ENCODE data around the gene PREB. TPM values are rescaled to one million over a fixed set of nuclear protein-coding genes. Genes with fewer than 3 reads are reported as not detected.

PREB gene
- polyA plus RNA-seq, 2 of the 4 experiments (the other 2 are of a cell fraction): 58.2 to 79.9 TPM

GRCh38 chr2:27095427-27095744, 39.0 kb downstream of the PREB start:
- DNase-seq (ENCODE audit: low read depth in 1 of 2, low spot score in 1 of 2) (no peak), ATAC-seq (no peak), FAIRE-seq (no peak)
- H3K4me3 ChIP-seq: no peak overlapping the region
- CTCF ChIA-PET: interaction anchor here (0.8 to 12.0 kb wide), 7 partner anchors 10 to 228 kb away, joined by 3 to 197 read pairs (median 36); partner anchors contain the start of genes EMILIN1, KHK and TRIM54
- peaks cover 20% of the 10 kb centered on the region for H3K4me1 ChIP-seq
- H3K4me2 ChIP-seq: no peak overlapping the region; the same call in 2 of the 3 replicates
- WGBS (ENCODE audit: missing lambda C conversion rate): 92% methylated on average over 2 of the region's 2 CpGs
- H3K9me3 ChIP-seq: no peaks in the 10 kb centered on the region
- no peak for TF ChIP-seq NFE2L2 (conservative IDR thresholded peaks at IDR 0.05; ENCODE audit: low read length)
- TF ChIP-seq HOXB13 (CRISPR knock-in tag; IDR thresholded peaks at IDR 0.05; ENCODE audit: low read depth): no peak
- no peak for TF ChIP-seq KDM1A (IDR thresholded peaks at IDR 0.05; ENCODE audit: low read depth)
- no peak for TF ChIP-seq EHMT2 (IDR thresholded peaks at IDR 0.05; ENCODE audit: low read depth)
- TF ChIP-seq SREBF2 (IDR thresholded peaks at IDR 0.05): no peak
- TF ChIP-seq RFX5 (IDR thresholded peaks at IDR 0.05): no peak
- no peak for TF ChIP-seq RNF2 (IDR thresholded peaks at IDR 0.05; ENCODE audit: borderline replicate concordance, low read depth)
- TF ChIP-seq FOSL2 (IDR thresholded peaks at IDR 0.05): no peak
- TF ChIP-seq FOSL2 (CRISPR knock-in tag; IDR thresholded peaks at IDR 0.05): no peak
- no peak for TF ChIP-seq TFCP2L1 (CRISPR knock-in tag; IDR thresholded peaks at IDR 0.05)
- TF ChIP-seq RARB (CRISPR knock-in tag; IDR thresholded peaks at IDR 0.05): no peak
- no peak for TF ChIP-seq HES2 (IDR thresholded peaks at IDR 0.05)
- TF ChIP-seq CBX8 (IDR thresholded peaks at IDR 0.05): no peak
- no peak for TF ChIP-seq POLR2A (IDR thresholded peaks at IDR 0.05; ENCODE audit: low read length)
- no peak for TF ChIP-seq GATA3 (IDR thresholded peaks at IDR 0.05; ENCODE audit: borderline replicate concordance)
- POLR2A ChIA-PET: interaction anchor here (2.1 kb wide), 1 partner anchor 44 kb away, joined by 5 read pairs; the partner anchor contains the start of gene AGBL5
- no peak overlapping the region for H3K27ac ChIP-seq

GRCh38 chr2:27094353-27094984, 40.0 kb downstream of the PREB start:
- H3K4me2 ChIP-seq: no peak overlapping the region
- ATAC-seq (no peak), FAIRE-seq (no peak), DNase-seq (ENCODE audit: low read depth in 1 of 2, low spot score in 1 of 2) (no peak)
- ChIA-PET CTCF (interaction anchor here (0.7 to 12.0 kb wide), 13 partner anchors 8 to 207 kb away, joined by 3 to 197 read pairs (median 4); partner anchors contain the start of genes AGBL5, EMILIN1, KHK and PRR30), POLR2A (no interaction called here)
- H3K27ac ChIP-seq: peak overlapping the region in 1 of 2 experiments; percentile 8; a peak in 1 of 6 replicates
- 93% methylated on average over 24 of the region's 24 CpGs for WGBS (ENCODE audit: missing lambda C conversion rate)
- H3K9me3 ChIP-seq: no peaks in the 10 kb centered on the region
- H3K4me3 ChIP-seq: no peak overlapping the region
- H3K4me1 ChIP-seq: peaks cover 20% of the 10 kb centered on the region
- TF ChIP-seq ZC3H11A (IDR thresholded peaks at IDR 0.05) (no peak), MAZ (IDR thresholded peaks at IDR 0.05; ENCODE audit: borderline replicate concordance, low read depth, low read length) (no peak), HEYL (CRISPR knock-in tag; IDR thresholded peaks at IDR 0.05) (no peak), NPAS2 (CRISPR knock-in tag; IDR thresholded peaks at IDR 0.05; ENCODE audit: borderline replicate concordance) (no peak), BHLHE40 (IDR thresholded peaks at IDR 0.05; ENCODE audit: low read depth, low read length) (no peak), RNF2 (IDR thresholded peaks at IDR 0.05; ENCODE audit: borderline replicate concordance, low read depth) (no peak), EP300 (IDR thresholded peaks at IDR 0.05) (no peak), RCOR1 (IDR thresholded peaks at IDR 0.05; ENCODE audit: low read depth, low read length) (no peak), CBX2 (IDR thresholded peaks at IDR 0.05; ENCODE audit: borderline replicate concordance, low read depth) (no peak), HOXB5 (CRISPR knock-in tag; IDR thresholded peaks at IDR 0.05) (no peak), NFE2L2 (conservative IDR thresholded peaks at IDR 0.05; ENCODE audit: low read length) (no peak), RARB (CRISPR knock-in tag; IDR thresholded peaks at IDR 0.05) (no peak), ZNF302 (CRISPR knock-in tag; IDR thresholded peaks at IDR 0.05) (no peak), KDM5A (IDR thresholded peaks at IDR 0.05) (no peak), TP53 (CRISPR knock-in tag; IDR thresholded peaks at IDR 0.05) (no peak), JUN (IDR thresholded peaks at IDR 0.05) (no peak), JUNB (IDR thresholded peaks at IDR 0.05) (no peak), ATOH8 (CRISPR knock-in tag; IDR thresholded peaks at IDR 0.05; ENCODE audit: low read depth) (no peak), CEBPB (IDR thresholded peaks at IDR 0.05) (no peak)
